GM11168 (cell line): ENCODE data around the gene FNIP2.
"Not testable (repeated sequence)": the region's sequence is repeated elsewhere in the genome, so short reads cannot be mapped to it uniquely, and the experiment has no call there.

Source experiments
- in situ Hi-C: fragments of 300-500 bp; cut with MboI; formaldehyde crosslinking; loops from one replicate; pipeline ENCODE4 v1.12.0; 2022; ENCODE audit warnings: low sequenced_read_pairs; ENCODE audit not compliant: unreplicated experiment

FNIP2 gene

DNA sequence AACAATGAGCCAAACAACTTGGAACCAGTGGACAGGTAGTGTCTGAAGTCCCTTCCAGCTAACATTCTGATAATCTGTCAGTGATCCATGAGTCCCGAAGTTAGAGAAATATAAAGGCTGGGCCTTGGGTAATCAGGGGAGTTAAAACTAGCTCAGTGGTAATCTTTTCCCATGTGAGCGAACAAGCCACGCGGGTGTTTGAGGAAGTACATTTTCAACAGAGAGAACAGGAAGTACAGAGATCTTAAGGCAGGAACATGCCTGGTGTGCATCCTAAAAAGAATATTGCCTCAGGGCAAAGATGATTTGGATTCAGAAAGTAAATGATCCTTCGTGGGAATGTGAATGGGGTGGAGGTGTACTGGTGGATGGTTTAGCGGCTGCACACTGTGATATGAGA, 42.9 kb downstream of the FNIP2 start:
- in situ Hi-C loops = no loop called here

DNA sequence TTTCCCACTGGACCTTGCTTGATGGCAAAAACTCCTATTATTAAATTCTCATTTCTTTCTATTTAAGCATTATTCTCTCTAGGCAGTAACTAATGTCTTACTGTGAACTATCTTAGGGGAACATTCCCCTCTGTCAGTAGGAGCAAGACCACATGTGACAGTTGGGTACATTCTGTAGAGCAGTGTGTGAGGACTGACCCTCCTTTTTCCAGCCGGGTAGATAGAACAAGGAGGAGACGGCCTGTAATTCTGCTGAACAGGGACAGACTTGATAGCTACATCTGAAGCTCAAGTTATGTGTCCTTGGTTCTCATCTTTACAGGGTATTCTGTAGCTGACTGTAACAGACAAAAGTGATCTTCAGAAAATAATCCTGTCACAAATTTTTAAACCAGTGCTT, 43.3 kb downstream of the FNIP2 start:
- in situ Hi-C loops = no loop called here

DNA sequence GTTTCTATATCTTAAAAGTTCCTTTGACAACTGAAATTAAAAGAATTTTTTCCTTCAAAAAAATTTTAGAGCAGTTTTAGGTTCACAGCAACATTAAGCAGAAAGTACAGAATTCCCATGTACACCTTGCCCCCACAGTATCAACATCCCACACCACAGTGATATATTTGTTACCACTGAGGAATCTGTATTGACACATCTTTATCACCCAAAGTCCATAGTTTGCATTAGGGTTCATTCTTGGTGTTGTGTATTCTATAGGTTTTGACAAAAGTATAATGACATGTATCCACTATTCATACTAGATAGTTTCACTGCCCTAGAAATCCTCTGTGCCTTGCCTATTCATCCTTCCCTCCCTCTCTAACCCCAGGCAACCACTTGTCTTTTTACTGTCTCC, 43.7 kb downstream of the FNIP2 start:
- in situ Hi-C loops = no loop called here

DNA sequence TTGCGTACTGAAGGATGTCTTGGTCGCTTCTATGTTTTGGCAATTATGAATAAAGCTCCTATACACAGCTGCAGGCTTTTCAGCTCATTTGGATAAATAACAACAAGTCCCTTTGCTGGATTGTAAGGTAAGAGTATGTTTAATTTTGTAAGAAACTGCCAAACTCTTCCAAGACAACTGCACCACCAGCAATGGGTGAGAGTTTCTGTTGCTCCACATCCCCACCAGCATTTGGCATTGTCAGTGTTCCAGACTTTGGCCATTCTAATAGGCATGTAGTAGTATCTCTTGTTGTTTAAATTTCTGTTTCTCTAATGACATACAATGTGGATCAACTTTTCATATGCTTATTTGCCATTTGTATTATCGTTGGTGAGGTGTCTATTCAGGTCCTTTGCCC, 44.3 kb downstream of the FNIP2 start:
- in situ Hi-C loops = no loop called here

DNA sequence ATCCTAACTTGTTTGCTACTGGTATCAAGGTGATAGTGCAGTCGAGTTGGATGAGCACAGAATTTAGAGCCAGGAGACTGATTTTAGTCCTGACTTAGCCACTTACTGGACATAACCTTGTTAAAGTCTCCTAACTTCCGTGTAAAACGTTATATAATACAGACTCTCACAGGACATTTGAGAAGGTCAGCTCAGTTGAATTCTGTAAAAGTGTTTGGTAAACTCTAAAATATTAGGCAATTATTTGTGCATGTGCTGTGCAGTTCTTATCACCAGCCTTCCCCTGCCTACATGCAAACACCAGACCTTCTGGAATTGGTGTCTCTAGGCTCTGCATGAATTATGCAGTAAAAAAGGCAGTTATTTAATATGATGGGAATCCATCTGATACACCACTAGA, 45.4 kb downstream of the FNIP2 start:
- in situ Hi-C loops = no loop called here

DNA sequence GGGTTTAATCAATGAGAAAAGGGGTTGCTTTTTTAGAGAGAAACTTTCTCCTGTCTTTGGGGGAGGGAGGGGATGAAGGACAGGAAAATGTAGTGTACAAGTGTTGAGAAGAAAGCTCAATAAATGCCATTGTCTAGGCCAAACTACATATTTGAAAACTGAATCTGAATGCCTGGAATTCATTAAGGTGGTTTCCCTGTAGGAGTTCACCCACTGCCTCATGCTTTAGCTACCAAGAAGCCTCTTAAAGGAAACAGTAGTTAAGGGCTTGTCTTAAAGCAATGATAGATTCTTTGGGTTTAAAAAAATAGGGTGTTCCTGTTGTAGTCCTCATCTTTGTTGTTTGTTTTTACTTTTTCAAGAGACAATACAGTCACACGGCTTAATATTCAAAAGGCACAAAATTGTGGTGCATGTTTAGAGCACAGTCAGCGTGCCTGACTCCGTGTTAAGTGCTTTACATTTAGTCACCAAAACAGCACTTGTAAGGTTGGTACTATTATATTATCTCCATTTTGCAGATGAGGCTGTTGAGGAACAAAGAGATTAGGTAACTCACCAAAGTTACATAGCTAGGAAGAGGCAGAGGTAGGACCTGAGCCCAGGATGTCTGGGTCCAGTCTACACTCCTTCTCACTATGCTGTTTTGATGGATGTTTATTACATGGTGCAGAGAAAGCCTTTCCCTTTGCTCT, 46.0 kb downstream of the FNIP2 start:
- in situ Hi-C loops = no loop called here

DNA sequence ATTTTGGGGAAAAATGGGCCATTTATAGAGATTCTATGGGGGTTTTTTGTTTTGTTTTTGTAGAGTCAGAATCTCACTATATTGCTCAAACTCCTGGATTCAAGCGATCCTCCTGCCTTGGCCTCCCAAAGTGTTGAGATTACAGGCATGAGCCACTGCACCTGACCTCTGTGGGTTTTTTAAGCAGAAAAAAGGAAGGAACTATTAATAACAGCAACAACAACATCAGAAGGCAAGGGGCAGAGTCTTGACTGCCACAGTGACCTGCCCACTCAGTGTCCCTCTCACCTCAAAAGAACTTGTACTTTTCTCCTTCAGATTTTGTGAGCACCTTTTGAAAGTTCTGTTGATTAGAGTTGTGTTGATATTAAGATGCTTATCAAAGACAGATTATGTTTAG, 48.1 kb downstream of the FNIP2 start:
- in situ Hi-C loops = no loop called here

DNA sequence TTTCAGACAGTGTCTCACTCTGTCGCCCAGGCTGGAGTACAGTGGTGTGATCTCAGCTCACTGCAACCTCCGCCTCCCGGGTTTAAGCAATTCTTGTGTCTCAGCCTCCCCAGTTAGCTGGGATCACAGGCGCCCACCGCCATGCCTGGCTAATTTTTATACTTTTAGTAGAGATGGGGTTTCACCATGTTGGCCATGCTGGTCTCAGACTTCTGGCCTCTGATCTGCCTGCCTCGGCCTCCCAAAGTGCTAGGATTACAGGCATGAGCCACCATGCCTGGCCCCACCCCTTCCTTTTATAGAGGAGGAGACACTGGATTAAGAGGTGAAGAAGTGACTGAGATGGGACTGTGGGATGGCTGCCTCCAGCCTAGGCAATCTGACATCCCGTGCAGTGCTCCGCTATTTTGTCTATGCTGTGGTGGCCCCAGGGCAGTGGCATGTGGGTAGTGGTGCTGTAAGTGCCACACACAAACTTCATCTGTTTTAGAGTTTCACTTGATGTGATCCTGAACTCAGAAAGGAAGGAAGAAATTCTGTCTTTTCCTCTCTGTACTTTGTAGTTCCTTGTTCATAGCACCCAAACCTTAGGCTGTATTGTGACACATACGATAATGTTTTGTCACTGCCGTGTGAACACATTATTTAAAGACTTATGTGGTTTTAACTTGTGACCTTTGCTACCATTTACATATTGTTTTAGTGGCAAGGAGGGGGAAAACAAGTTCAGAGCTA, 48.9 kb downstream of the FNIP2 start:
- in situ Hi-C loops = no loop called here

DNA sequence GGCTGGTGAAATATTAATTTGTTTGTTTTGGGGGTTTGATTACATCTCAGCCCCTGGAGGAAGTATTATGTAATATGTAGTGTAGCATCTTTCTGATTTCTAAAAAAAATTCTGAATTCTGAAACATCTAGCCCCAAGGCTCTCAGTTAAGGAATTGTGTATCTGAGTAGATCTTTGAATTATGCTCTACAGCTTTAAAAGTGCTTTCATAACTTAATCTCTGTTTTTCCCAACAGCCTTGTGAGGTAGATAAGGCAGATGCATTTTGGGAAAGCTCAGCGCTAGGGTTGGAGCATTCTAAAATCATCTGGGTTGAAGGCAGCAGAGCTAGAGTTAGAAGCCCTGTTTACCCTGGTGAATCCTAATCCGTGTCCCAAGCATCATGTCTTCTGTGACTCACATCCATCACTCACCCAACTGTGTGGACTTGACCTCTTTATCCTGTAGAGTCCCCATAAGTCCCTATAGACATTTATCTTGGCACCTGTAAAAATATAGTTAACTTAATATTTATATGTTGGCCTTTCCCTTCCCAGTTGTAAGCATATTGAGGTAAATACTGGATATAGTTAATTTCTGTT, 49.8 kb downstream of the FNIP2 start:
- in situ Hi-C loops = no loop called here

DNA sequence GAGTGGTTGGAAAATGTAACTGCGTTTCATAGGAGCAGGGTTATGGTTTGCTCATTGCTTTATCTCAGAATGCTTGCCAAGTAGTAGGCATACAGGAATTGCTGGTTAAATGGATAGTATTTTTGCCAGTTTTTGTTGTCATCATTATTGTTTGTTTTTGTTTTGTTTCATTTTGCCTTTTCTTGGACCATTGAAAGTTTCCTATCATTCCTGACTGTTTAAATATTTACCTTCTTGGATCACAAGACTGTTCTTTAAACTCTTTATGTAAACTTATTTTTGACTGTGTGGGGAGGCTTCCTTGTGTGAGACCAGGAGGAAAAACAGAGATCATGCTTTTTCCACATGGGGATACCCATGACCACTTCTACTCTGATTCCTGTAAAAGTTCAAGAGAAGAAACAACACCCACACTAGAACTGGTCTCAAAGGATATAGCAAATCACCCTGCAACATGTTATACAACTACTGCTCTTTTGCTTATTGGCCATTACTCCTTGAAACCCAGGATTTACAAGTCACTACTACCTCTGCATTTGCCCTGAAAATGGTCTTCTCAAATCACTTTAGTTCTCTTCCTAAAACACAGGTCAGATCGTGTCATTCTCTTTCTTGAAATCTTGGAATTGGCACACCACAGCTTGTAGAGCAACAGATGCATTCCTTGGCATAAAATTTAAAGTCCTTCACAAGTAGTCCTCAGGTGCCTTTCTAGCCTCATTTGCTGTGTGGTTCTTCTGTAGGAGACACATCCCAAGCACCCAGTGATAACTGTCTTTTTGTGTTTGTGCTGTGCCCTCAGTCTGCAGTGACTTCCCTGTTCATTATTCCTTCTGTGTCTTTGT, 51.3 kb downstream of the FNIP2 start:
- in situ Hi-C loops = no loop called here

DNA sequence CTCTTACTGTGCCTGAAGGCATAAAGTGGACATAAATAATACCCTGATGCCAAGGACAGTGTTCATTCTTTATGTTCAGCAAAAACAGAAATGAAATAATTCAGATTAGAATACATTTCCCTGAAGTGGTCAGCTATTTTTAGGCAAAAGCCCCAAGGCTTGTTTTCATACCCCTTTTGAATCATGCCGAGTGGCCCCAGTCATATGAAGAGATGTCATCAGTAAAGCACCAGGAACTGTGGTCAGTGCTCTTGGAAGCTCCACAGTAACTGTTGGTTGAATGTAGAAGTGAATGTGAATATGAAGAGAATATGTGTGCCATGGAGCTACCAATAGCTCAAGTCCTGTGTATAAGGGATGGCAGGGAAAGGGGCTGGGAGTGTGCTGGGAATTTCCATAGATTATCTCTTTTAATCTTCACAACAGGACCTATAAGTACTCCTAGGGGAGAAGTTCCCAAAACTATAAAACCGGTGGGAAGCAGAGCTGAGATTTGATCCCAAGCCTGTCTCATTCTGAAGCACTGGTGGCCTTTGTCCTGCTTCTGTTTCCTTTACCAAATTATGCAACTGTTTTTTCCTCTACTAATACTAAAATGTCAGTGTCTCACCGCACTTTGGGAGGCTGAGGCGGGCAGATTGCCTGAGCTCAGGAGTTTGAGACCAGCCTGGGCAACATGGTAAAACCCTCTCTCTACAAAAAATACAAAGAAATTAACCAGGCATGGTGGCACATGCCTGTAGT, 52.6 kb downstream of the FNIP2 start:
- in situ Hi-C loops = no loop called here

DNA sequence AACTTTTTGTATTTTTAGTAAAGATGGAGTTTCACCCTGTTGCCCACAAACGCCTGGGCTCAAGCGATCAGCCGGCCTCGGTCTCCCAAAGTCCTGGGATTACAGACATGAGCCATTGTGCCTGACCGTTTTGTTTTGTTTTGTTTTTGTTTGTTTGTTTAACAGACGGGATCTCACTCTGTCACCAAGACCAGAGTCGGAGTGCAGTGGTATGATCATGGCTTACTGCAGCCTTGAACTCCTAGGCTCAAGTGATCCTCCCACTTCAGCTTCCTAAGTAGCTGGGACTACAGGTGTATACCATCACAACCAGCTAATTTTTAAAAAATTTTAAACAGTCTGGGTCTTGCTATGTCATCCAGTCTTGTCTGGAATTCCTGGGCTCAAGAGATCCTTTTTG, 53.5 kb downstream of the FNIP2 start:
- in situ Hi-C loops = no loop called here

DNA sequence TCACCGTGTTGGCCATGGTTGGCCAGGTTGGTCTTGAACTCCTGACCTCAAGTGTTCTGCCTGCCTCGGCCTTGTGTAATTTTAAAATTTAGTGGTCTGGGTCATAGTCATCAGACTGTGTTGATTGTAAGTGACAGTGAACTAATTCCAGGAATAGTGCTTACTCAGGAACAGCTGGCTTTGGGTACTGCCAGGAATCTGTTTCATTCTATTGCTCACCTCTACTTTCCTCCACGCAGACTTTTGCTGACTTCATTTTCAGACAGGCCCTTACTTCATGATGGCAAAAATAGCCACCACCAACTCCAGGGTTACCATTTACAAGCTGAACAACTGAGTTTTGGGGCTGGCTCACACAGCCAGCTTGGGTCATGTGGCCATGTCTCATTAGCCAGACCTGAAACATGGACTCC, 54.6 kb downstream of the FNIP2 start:
- in situ Hi-C loops = no loop called here

DNA sequence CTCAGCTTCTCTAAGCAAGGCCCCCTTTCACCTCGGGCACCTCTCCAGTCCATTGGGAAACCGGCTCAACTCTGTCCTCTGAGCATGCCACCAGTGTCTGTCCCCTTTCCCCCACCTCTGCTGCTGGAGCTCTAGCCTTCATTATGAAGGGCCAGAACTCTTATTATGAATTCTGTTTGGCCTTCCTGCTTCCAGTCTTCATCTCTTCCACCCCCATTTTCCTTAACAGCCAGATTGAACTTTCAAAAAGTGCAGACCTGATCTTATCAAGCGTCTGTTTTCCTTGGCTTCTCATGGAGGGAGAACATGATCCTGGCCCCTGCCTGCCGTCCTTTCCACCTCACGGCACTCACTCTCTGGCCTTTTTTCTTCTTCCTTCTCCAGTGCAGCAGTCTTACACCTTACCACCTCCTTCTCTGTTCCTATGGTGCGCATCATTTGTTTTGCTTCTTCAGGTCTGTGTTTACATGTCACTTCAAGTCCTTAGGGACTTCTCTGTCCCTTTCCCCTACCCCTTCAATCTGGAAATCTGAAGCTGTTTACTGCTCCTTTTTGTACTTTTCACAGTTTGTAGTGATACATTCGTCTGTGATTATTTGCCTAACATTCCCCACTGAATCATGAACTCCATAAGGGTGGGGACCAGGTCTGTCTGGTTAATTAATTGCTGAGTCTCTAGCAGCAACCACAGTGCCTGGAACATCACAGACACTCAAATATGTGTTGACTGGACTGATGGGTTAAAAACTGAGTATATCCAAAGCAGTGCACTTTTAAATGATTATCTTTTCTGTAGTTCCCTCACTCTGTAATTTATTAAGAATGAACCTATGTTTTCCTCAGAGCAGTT, 55.8 kb downstream of the FNIP2 start:
- in situ Hi-C loops = no loop called here

DNA sequence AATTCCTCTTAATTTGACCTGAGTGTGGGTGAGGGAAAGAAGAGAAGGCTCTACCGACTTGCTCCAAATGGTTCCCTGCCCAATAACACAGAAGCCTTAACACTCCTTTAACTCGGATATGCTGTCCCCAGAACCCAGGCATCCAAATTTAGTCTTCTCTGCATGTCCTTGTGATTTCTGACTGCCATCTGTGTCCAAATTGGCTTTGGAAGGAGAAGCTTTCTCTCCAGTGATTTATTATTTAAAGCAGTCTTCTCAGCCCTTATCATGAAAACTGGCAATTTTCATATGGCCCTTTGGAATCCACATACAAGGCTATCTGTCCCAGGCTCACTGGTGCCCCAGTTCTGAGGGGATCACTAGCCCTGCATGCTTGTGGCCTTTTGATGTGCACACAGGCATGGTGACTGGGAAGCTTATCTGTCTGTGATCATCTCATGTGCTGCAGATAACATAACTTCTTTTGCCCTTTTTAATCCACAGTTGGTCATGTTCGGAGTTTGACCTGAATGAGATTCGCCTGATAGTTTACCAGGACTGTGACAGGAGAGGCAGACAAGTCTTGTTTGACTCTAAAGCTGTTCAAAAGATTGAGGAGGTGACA, 56.7 kb downstream of the FNIP2 start:
- in situ Hi-C loops = no loop called here

DNA sequence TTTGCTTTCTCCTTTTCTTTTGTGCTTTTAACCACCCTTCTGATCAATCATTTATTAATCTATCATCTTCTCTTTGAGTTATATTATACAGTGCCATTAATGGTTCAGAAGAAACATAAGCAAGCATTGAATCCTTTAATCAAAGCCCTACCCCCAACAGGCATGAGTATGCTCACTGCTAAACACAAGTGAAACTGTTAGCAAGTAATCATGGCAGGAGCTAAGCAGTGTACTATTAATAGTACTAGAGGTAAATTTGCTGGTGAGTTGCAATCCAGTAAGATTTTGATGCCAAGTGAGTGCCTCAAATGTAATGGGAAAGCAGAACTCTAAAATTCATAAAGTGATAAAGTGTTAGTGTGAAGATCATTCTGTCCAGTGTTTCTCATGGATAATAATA, 57.2 kb downstream of the FNIP2 start:
- in situ Hi-C loops = no loop called here

DNA sequence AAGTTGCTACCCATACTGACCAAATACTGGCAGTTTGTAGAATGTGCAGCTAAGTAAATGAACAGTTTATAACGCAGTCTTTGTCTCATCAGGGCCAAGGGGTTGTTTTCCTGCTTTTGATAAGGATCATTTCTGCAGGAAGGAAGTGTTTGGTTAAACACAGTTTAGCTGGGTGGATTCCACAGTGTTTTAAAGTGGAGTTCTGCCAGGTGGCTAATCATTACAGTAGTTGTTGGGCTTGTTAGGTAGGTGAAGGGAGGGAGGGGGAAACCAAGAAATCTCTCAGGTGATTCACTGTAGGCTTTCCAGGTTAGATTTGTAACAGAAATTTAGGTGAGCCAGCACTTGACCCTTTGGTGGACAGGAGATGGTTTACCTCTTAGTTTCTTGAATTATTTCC, 58.1 kb downstream of the FNIP2 start:
- in situ Hi-C loops = no loop called here

DNA sequence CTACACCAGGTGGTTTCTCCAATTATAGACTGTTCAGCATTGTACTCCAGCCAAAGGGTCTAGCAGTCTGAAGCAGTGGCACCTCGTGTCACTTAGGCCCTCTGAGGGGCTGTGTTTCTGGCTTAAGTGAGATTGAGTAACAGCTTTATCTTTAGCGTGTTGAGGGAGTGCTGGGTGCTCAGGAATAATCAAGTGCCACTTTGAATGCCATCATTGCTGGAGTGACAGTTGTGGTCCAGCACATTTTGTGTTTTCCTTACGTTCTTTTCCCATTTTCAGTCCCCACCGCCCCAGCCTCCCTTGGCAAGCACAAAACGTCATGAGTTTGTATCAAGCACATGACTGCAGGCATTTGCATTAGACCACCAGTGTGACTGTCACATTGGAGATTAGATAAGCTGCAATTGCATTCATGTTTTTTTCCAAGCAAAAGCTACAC, 58.7 kb downstream of the FNIP2 start:
- in situ Hi-C loops = no loop called here

DNA sequence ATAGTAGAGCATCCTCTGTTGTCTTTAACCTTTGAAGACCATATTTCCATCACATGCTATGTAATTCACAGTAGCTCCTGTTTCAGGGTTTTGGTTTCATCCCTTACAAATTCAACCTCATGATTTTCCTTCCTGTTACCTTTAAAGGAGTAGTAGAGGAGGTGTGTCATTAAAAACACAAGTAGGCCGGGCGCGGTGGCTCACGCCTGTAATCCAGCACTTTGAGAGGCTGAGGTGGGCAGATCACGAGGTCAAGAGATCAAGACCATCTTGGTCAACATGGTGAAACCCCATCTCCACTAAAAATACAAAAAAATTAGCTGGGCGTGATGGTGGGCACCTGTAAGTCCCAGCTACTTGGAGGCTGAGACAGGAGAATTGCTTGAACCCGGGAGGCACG, 59.3 kb downstream of the FNIP2 start:
- in situ Hi-C loops = not testable (repeated sequence)
